Gastroesophageal sphincter (tissue), 4 donors: ENCODE results near the gene CYTL1. TPM values are rescaled to one million over a fixed set of nuclear protein-coding genes. Genes with fewer than 3 reads are reported as not detected.

Source experiments
- ATAC-seq: fragments of 150-250 bp; one replicate; pipeline ENCODE4 v1.9.1; 2016; ENCODE audit warnings: mild to moderate bottlenecking, moderate library complexity
- H3K27ac ChIP-seq, 4 donors: fragments of 200-600 bp; sonication (generic) in 3 of 4; 1 replicate in 3 of 4; 2 replicates in 1 of 4; pipeline ENCODE4 v1.5.1; 2016 to 2019
- H3K27me3 ChIP-seq: fragments of 200-600 bp; sonication (generic); one replicate; pipeline ENCODE4 v1.5.1; 2019
- H3K36me3 ChIP-seq, 2 donors: fragments of 200-600 bp; sonication (generic); one replicate each; pipeline ENCODE4 v1.5.1; 2019; ENCODE audit warnings: control low read depth in 1 of 2
- H3K4me1 ChIP-seq, 3 donors: fragments of 200-600 bp; sonication (generic); 1 replicate in 2 of 3; 2 replicates in 1 of 3; pipeline ENCODE4 v1.5.1; 2016 to 2019; ENCODE audit warnings: control low read depth in 2 of 3
- H3K4me3 ChIP-seq, 2 donors: fragments of 200-600 bp; sonication (generic); one replicate each; pipeline ENCODE4 v1.5.1; 2019; ENCODE audit warnings: mild to moderate bottlenecking in 1 of 2, moderate library complexity in 1 of 2
- H3K9me3 ChIP-seq, 3 donors: fragments of 200-600 bp; sonication (generic); one replicate each; pipeline ENCODE4 v1.5.1; 2017 to 2019; ENCODE audit warnings: control low read depth in 2 of 3
- EP300 ChIP-seq: sonication (generic); formaldehyde crosslinking; IDR thresholded peaks from one replicate; pipeline ENCODE4 v1.6.1; 2017; ENCODE audit warnings: antibody characterized with exemption, mild to moderate bottlenecking
- POLR2A ChIP-seq, 2 donors: fragments of 450-650 bp; IDR thresholded peaks; one replicate each; pipeline ENCODE4 v1.6.1; 2017; ENCODE audit warnings: antibody characterized with exemption in 2 of 2, mild to moderate bottlenecking in 2 of 2, moderate library complexity in 1 of 2
- POLR2AphosphoS5 ChIP-seq: sonication (generic); formaldehyde crosslinking; IDR thresholded peaks from one replicate; pipeline ENCODE4 v1.6.1; 2017; ENCODE audit warnings: antibody characterized with exemption
- WGBS, 2 donors: methylation state at CpG; one replicate each; pipeline ENCODE4 v1.1.5; 2018; ENCODE audit warnings: low coverage in 1 of 2; 5-methylcytosine and 5-hydroxymethylcytosine counted together
- total RNA-seq, 4 donors: library from RNA; depleted of rRNA; stranded (reverse); fragments of >200 nt; gene quantifications; one replicate each; pipeline ENCODE4 v1.1.0, GENCODE V29; 2016
- TF ChIP-seq, protein P1 (sequence below), 4 experiments: fragments of 200-600 bp in 2 of 4; fragments of 450-650 bp in 2 of 4; sonication (generic) in 1 of 4; IDR thresholded peaks; one replicate each; pipeline ENCODE4 v1.5.1; 2017 to 2019; ENCODE audit warnings: antibody characterized with exemption in 4 of 4, mild to moderate bottlenecking in 2 of 4, moderate library complexity in 2 of 4

The CYTL1 gene
- total RNA-seq, 4 donors from 2014 or later = 1.4 to 5.0 (median 2.3) TPM

DNA sequence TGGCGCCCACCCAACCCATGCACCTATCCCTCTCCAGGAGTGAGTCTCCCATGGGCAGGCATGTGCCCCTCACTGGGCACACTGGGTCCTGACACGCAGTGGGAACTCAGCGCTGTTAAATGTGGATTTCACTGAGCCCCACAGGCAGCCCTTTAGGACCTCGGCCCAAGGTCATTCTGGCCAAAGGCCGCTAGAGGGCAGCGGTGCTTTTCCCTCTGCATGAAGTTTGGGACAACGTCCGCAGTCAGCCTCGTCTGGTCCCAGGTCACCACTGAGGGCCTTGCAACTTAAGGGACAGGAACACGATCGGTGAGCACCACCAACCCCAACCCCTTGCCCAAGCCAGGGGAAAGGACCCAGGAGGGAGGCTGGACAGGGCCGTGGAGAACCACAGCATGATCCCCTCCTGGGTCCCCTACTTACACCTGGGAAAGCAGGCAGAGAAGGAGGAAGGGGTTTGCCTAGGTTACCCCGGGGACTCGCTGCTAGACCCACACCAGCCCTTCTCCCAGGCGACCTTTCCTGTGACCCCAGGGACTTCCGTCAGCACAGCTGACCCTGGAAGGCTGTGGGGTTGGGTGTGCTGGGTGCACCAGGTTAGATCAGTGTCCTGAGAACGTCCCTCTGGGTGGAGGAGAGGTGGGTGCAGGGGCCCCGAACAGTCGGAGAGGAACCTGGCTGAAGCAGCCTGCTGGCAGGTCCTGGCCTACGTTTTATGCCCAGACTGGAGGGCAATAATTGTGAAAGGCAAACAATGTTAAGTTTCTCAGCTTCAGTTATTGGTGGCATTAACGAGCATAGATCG is 24.0 kb downstream of the CYTL1 start:
- ATAC-seq = peak; percentile 57
- 45% methylated on average over 3 to 6 of the region's 22 CpGs for WGBS, 2 donors
- H3K27ac ChIP-seq = peak overlapping the region in 2 of 4 donors; percentile 7 to 22
- no peaks in the 10 kb centered on the region for H3K36me3 ChIP-seq
- H3K4me1 ChIP-seq = peaks cover 0 to 42% (median 11%) of the 10 kb centered on the region in 3 donors
- H3K9me3 ChIP-seq = no peaks in the 10 kb centered on the region
- H3K27me3 ChIP-seq = no peaks in the 10 kb centered on the region
- no peak overlapping the region for H3K4me3 ChIP-seq
- no peak for TF ChIP-seq POLR2A (IDR thresholded peaks at IDR 0.05)
- TF ChIP-seq, protein P1, sequence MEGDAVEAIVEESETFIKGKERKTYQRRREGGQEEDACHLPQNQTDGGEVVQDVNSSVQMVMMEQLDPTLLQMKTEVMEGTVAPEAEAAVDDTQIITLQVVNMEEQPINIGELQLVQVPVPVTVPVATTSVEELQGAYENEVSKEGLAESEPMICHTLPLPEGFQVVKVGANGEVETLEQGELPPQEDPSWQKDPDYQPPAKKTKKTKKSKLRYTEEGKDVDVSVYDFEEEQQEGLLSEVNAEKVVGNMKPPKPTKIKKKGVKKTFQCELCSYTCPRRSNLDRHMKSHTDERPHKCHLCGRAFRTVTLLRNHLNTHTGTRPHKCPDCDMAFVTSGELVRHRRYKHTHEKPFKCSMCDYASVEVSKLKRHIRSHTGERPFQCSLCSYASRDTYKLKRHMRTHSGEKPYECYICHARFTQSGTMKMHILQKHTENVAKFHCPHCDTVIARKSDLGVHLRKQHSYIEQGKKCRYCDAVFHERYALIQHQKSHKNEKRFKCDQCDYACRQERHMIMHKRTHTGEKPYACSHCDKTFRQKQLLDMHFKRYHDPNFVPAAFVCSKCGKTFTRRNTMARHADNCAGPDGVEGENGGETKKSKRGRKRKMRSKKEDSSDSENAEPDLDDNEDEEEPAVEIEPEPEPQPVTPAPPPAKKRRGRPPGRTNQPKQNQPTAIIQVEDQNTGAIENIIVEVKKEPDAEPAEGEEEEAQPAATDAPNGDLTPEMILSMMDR (IDR thresholded peaks at IDR 0.05) = peak; percentile 84 to 97 (median 88)

DNA sequence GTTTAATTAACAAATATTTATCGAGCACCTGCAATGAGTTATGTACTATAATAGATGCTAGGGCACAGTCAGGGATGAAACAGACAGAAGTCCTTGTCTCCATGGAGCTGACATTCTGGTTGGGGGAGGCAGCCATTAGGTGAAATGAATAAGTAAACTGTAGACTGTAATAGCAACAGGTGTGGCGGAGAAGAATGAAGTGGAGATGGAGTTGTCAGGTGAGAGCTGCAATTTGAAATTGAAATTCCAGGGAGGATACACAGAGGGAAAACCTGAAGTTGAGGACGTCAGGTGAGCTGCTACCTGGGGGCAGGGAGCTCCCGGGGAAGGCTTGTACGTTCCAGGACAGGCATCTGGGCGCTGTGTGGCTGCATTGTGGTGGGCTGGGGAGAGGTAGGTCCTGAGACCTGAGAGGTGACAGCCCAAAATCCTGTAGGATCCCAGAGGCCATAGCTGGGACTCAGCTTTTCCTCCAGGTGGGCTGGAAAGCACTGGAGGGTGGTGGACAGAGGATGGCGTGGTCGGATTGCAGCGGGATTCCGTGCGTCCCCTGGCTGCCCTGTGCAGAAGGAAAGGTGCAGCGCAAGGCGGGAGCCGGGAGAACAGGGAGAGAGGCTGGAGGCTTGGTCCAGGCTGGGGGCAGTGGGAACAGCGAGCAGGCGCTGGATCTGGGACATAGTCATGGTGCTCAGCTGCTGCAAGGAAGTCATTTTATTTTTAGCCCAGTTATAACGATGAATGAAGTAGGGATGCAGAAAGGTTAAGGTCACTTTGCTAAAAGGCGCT is 24.8 kb downstream of the CYTL1 start:
- H3K36me3 ChIP-seq = no peaks in the 10 kb centered on the region
- 59 to 64% methylated on average over 13 to 15 of the region's 18 CpGs for WGBS, 2 donors
- peaks cover 0 to 45% (median 11%) of the 10 kb centered on the region in 3 donors for H3K4me1 ChIP-seq
- H3K27ac ChIP-seq = no peak overlapping the region
- no peak for ATAC-seq
- H3K4me3 ChIP-seq = no peak overlapping the region
- no peak for TF ChIP-seq POLR2AphosphoS5
- TF ChIP-seq EP300 = no peak
- no peak for TF ChIP-seq POLR2A (IDR thresholded peaks at IDR 0.05)
- TF ChIP-seq, protein P1 (IDR thresholded peaks at IDR 0.05) = no peak
- no peaks in the 10 kb centered on the region for H3K27me3 ChIP-seq
- H3K9me3 ChIP-seq = no peaks in the 10 kb centered on the region

DNA sequence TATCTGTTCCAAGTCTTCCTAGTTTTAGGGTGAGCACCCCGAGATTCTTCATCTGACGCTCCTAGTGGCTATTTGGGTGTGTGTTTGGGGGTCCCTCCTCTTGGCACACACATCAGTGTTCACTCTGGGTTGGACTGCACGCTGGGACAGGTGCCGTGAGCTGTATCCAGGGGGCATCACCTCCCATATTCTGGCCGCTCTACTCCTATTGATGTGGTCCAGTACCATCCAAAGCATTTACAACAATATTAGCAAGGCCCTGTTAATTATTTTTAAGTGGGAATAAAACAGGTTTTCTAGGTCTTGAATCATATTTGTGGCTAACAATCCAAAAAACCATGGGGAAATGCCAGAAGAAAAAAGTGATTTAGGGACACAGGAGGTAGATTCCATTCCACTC is 26.4 kb downstream of the CYTL1 start:
- H3K27me3 ChIP-seq = no peaks in the 10 kb centered on the region
- WGBS, 2 donors = 100% methylated on average over 5 of the region's 5 CpGs; no CpG with 5 or more reads in 1 of the 2 donors
- H3K4me3 ChIP-seq = no peak overlapping the region
- H3K9me3 ChIP-seq = no peaks in the 10 kb centered on the region
- H3K27ac ChIP-seq = no peak overlapping the region
- ATAC-seq = no peak
- H3K4me1 ChIP-seq = peaks cover 0 to 45% (median 11%) of the 10 kb centered on the region in 3 donors
- TF ChIP-seq EP300 = no peak
- no peaks in the 10 kb centered on the region for H3K36me3 ChIP-seq

DNA sequence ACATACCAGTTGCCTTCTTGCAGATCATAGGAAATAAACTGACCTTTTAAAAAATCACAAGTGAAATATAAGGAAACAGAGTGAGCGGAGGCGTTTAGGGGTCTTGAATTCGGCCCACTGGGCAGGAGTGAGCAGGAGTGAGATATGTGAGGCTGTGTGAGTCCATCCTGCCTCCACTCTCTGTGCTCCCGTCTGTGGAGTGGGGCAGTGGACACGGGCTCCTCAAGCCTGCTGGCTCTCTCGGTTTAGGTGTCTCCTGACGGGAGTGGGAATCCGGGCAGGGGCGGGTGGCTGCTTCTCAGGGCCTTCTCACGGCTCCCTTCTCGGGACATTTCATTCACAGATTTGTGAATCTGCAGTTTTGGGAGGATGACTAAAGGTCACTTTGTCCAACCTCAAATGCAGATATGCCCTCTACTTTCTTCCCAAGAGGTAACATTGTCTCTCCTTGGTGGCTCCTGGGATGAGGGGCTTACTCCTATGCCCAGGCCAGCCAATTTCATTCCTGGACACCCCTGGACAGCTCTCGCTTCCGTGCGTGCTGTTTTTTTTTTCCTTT is 27.6 kb downstream of the CYTL1 start:
- H3K4me3 ChIP-seq = no peak overlapping the region
- H3K9me3 ChIP-seq = no peaks in the 10 kb centered on the region
- H3K36me3 ChIP-seq = no peaks in the 10 kb centered on the region
- no peak for TF ChIP-seq POLR2AphosphoS5
- no peak for TF ChIP-seq EP300
- no peak for TF ChIP-seq POLR2A (IDR thresholded peaks at IDR 0.05)
- TF ChIP-seq, protein P1 (IDR thresholded peaks at IDR 0.05) = no peak
- no peaks in the 10 kb centered on the region for H3K27me3 ChIP-seq
- no peak for ATAC-seq
- 18 to 43% methylated on average over 6 to 12 of the region's 14 CpGs for WGBS, 2 donors
- peak overlapping the region; percentile 59 to 85 (median 80) for H3K27ac ChIP-seq
- H3K4me1 ChIP-seq = peaks cover 0 to 45% (median 11%) of the 10 kb centered on the region in 3 donors

DNA sequence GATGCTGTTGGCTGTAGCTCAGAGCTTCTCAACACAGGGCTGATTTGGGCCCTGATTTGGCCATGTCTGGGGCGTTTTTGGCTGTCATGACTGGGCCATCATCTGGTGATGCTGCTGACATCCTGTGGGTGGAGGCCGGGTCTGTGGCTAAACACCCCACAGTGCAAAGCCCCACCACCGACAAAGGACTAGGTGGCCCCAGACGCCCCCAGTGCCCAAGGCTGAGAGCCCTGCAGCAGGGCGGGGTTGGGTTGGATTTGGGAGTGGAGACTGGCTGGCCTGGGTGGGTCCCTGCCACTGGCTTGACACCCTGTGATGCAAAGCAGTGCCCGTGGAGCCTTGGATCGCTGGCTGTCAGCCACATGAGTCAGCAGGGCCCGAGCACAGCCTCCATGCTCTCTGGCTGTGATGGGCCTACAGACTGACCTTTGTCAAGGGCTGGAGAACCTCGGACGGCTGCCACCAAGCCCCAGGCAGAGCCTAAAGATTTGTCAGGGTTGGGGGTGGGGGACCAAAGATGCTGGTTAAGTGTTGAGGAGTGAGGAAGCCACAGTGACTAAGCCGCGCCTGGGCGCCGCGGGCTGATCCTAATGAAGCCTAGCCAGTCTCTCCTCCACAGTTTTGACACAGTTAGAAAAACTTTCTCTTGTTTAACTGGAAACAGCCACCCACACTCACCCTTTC is 28.3 kb downstream of the CYTL1 start:
- ATAC-seq = peak; percentile 92
- H3K36me3 ChIP-seq = no peaks in the 10 kb centered on the region
- H3K27ac ChIP-seq = peak overlapping the region; percentile 59 to 85 (median 80)
- H3K4me3 ChIP-seq = no peak overlapping the region
- TF ChIP-seq POLR2A (IDR thresholded peaks at IDR 0.05) (no peak), POLR2AphosphoS5 (peak; percentile 97)
- no peaks in the 10 kb centered on the region for H3K9me3 ChIP-seq
- peaks cover 0 to 41% (median 11%) of the 10 kb centered on the region in 3 donors for H3K4me1 ChIP-seq
- 7 to 15% methylated on average over 5 to 10 of the region's 15 CpGs for WGBS, 2 donors
- H3K27me3 ChIP-seq = no peaks in the 10 kb centered on the region
